Upper lobe of right lung (tissue), 1 donor: ENCODE measurements around the gene GNPTG. TPM values are rescaled to one million over a fixed set of nuclear protein-coding genes. Genes with fewer than 3 reads are reported as not detected.

ENCODE experiments used
- ATAC-seq: fragments of 200-7000 bp; cut with Tn5 transposase; one replicate; pipeline ENCODE4 v1.9.1; 2020; ENCODE audit warnings: mild to moderate bottlenecking, moderate library complexity
- DNase-seq: peaks from one replicate; pipeline ENCODE4 v3.0.0-alpha.2; 2020
- H3K27ac ChIP-seq: fragments of 200-600 bp; one replicate; pipeline ENCODE4 v1.8.0; 2022
- H3K27me3 ChIP-seq: fragments of 200-600 bp; one replicate; pipeline ENCODE4 v1.8.0; 2022; ENCODE audit warnings: mild to moderate bottlenecking
- H3K36me3 ChIP-seq: fragments of 200-600 bp; one replicate; pipeline ENCODE4 v1.8.0; 2022
- H3K4me1 ChIP-seq: fragments of 200-600 bp; one replicate; pipeline ENCODE4 v1.8.0; 2022
- H3K4me3 ChIP-seq: fragments of 200-600 bp; one replicate; pipeline ENCODE4 v1.8.0; 2022; ENCODE audit warnings: mild to moderate bottlenecking
- H3K9me3 ChIP-seq: fragments of 200-600 bp; one replicate; pipeline ENCODE4 v1.8.0; 2022
- intact Hi-C: fragments of 100-400 bp; cut with DNase I; formaldehyde crosslinking; loops from one replicate; pipeline ENCODE4 v1.11.0; 2022
- total RNA-seq: library from RNA; stranded (reverse); fragmentation: NEBNext Ultra II Directional; extraction: Animal tissue kit (Norgen Biotek cat#: 25700); gene quantifications from one replicate; pipeline ENCODE4 v1.2.1, GENCODE V29; 2021
- TF ChIP-seq, protein P1 (sequence below): fragments of 200-600 bp; IDR thresholded peaks from one replicate; pipeline ENCODE4 v1.8.0; 2022; ENCODE audit warnings: antibody characterized with exemption
- donor health status: DM: no; HTN: yes; CAD: no; lungs with severe emphysema.

Gene GNPTG
- total RNA-seq, 1 donor from 2014 or later, result 82.9 TPM

DNA sequence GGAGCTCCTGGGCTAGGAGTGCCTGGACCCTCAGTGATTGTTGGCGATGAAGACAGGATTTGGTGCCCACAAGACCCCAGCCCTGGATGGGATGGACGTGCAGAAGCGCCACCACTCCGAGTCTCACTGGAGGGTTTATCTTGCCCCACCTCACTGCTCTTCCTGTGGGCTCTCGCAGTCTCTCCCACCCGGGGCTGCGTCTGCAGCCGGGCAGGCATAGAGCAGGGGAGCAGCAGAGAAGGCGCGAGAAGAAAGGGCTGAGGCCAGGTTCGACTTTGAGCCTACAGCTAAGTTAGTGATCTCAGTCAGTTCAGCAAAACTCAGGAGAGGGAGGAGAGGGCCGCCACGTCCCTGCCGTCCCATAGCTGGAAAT lies 35.7 kb upstream of the GNPTG start:
- peaks cover 81% of the 10 kb centered on the region for H3K36me3 ChIP-seq
- intact Hi-C loops, result no loop called here

DNA sequence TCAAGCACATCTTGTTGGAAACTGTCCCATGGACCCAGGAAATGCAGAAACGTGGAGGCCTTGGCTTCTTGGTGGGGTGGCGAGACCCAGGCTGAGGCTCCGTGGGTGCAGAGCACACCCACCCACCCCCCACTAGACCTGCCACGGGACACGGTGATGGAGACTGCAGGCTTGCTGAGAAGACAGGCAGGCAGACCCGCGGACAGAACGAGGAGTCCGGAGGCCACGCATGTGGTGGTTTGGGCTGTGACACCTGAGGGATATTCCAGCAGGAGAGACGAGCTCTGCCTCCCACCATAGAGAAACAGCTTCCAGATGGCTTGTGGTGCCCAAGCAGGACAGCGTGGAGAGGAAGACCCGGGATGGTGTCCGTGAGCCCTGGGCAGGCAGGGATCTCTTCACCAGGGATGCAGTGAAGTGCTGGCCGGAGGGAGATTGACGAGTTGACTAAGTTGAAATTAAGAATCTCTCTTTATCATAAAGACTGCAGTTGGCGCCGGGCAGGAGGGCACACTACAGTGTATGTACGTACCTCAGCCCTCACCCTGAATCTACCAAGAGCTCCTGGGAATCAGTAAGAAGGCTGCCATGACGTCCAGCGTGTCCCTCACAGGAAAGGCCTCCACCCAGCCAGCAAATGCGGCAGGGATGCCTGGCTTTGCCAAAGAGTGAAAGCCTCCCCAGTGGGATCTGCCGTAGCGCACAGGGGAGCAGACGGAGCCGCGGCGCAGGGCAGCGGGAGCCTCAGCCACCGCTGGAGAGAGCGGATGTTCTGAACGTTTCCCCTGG lies 34.1 kb upstream of the GNPTG start:
- Histone ChIP-seq H3K9me3 (no peaks in the 10 kb centered on the region), H3K4me1 (peaks cover 5% of the 10 kb centered on the region), H3K36me3 (peaks cover 87% of the 10 kb centered on the region), H3K27ac (no peak overlapping the region), H3K4me3 (no peak overlapping the region), H3K27me3 (no peaks in the 10 kb centered on the region)
- TF ChIP-seq, protein P1, sequence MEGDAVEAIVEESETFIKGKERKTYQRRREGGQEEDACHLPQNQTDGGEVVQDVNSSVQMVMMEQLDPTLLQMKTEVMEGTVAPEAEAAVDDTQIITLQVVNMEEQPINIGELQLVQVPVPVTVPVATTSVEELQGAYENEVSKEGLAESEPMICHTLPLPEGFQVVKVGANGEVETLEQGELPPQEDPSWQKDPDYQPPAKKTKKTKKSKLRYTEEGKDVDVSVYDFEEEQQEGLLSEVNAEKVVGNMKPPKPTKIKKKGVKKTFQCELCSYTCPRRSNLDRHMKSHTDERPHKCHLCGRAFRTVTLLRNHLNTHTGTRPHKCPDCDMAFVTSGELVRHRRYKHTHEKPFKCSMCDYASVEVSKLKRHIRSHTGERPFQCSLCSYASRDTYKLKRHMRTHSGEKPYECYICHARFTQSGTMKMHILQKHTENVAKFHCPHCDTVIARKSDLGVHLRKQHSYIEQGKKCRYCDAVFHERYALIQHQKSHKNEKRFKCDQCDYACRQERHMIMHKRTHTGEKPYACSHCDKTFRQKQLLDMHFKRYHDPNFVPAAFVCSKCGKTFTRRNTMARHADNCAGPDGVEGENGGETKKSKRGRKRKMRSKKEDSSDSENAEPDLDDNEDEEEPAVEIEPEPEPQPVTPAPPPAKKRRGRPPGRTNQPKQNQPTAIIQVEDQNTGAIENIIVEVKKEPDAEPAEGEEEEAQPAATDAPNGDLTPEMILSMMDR, result no peak
- intact Hi-C loops, result no loop called here
- ATAC-seq (no peak), DNase-seq (no peak)

More for the DNA sequence above, 35.7 kb upstream of the GNPTG start:
- Histone ChIP-seq H3K4me3 (no peak overlapping the region), H3K9me3 (no peaks in the 10 kb centered on the region), H3K4me1 (peaks cover 21% of the 10 kb centered on the region), H3K27ac (no peak overlapping the region), H3K27me3 (no peaks in the 10 kb centered on the region)
- DNase-seq, result no peak
- ATAC-seq, result no peak
- TF ChIP-seq, protein P1, result no peak

GRCh38 chr16:1318268-1318545 lies 33.5 kb upstream of the GNPTG start:
- Histone ChIP-seq H3K4me1 (no peaks in the 10 kb centered on the region), H3K4me3 (no peak overlapping the region), H3K9me3 (no peaks in the 10 kb centered on the region), H3K27ac (no peak overlapping the region), H3K36me3 (peaks cover 86% of the 10 kb centered on the region), H3K27me3 (no peaks in the 10 kb centered on the region)
- intact Hi-C loops, result no loop called here
- ATAC-seq (no peak), DNase-seq (no peak)
- TF ChIP-seq, protein P1, result no peak

DNA sequence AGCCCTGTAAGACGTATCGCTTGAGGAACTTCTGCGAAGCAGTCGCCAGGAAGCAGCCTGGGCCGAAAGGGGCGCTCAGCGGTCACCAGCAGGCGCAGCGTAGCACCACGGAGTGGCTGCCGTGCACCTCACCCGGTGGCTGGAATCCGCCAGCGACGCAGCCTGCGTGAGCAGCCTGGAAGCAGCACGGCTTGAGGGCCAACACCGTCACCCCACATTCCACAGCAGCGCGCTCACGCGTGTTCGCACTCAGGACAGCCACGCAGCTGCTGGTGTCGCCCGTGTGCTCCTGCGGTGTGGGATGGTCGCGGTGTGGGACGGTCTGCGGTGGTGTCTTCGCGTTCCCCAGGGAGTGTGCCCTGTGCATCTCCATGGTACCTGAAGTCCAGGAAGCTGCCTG lies 32.7 kb upstream of the GNPTG start:
- Histone ChIP-seq H3K9me3 (no peaks in the 10 kb centered on the region), H3K4me3 (no peak overlapping the region), H3K27me3 (no peaks in the 10 kb centered on the region), H3K36me3 (peaks cover 89% of the 10 kb centered on the region), H3K27ac (no peak overlapping the region), H3K4me1 (no peaks in the 10 kb centered on the region)
- ATAC-seq (no peak), DNase-seq (no peak)
- TF ChIP-seq, protein P1, result no peak
- intact Hi-C loops, result no loop called here

GRCh38 chr16:1320097-1320496 lies 31.6 kb upstream of the GNPTG start:
- Histone ChIP-seq H3K27me3 (no peaks in the 10 kb centered on the region), H3K9me3 (no peaks in the 10 kb centered on the region), H3K4me1 (no peaks in the 10 kb centered on the region), H3K36me3 (peaks cover 89% of the 10 kb centered on the region), H3K27ac (no peak overlapping the region), H3K4me3 (no peak overlapping the region)
- ATAC-seq (no peak), DNase-seq (no peak)
- TF ChIP-seq, protein P1, result no peak
- intact Hi-C loops, result no loop called here
